22Rv1 (cell line): ENCODE data around the gene BBS1.

Experiments
- H3K27ac ChIP-seq: fragments of 450-650 bp; 2 replicates; pipeline ENCODE4 v1.5.1; 2017
- ZFX ChIP-seq: fragments of 450-650 bp; IDR thresholded peaks from 2 replicates; pipeline ENCODE4 v1.6.1; 2017; ENCODE audit warnings: antibody characterized with exemption, borderline replicate concordance
- TF ChIP-seq, protein P1 (sequence below): fragments of 450-650 bp; IDR thresholded peaks from 2 replicates; pipeline ENCODE4 v1.5.1; 2017; ENCODE audit warnings: mild to moderate bottlenecking

Gene BBS1

DNA sequence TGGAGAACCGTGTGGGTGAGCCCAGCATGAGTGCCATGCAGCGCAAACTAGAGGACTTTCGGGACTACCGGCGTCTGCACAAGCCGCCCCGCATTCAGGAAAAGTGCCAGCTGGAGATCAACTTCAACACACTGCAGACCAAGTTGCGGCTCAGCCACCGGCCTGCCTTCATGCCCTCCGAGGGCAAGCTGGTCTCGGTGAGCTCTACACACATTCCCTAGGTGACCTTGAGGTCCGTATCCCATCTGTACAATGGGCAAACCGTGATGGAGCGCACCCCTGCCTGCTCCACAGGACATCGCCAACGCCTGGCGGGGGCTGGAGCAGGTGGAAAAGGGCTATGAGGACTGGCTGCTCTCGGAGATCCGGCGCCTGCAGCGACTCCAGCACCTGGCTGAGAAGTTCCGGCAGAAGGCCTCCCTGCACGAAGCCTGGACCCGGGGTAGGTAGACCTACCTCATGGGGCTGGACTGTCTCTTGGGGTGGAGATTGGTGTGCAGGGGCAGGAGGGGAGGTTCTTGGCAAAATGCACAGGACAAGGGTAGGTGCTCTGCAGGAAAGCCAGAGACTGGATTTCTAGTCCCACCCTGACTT lies 47.4 kb downstream of the BBS1 start:
- no peak overlapping the region for H3K27ac ChIP-seq
- TF ChIP-seq, protein P1, sequence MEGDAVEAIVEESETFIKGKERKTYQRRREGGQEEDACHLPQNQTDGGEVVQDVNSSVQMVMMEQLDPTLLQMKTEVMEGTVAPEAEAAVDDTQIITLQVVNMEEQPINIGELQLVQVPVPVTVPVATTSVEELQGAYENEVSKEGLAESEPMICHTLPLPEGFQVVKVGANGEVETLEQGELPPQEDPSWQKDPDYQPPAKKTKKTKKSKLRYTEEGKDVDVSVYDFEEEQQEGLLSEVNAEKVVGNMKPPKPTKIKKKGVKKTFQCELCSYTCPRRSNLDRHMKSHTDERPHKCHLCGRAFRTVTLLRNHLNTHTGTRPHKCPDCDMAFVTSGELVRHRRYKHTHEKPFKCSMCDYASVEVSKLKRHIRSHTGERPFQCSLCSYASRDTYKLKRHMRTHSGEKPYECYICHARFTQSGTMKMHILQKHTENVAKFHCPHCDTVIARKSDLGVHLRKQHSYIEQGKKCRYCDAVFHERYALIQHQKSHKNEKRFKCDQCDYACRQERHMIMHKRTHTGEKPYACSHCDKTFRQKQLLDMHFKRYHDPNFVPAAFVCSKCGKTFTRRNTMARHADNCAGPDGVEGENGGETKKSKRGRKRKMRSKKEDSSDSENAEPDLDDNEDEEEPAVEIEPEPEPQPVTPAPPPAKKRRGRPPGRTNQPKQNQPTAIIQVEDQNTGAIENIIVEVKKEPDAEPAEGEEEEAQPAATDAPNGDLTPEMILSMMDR: no peak
- no peak for TF ChIP-seq ZFX

DNA sequence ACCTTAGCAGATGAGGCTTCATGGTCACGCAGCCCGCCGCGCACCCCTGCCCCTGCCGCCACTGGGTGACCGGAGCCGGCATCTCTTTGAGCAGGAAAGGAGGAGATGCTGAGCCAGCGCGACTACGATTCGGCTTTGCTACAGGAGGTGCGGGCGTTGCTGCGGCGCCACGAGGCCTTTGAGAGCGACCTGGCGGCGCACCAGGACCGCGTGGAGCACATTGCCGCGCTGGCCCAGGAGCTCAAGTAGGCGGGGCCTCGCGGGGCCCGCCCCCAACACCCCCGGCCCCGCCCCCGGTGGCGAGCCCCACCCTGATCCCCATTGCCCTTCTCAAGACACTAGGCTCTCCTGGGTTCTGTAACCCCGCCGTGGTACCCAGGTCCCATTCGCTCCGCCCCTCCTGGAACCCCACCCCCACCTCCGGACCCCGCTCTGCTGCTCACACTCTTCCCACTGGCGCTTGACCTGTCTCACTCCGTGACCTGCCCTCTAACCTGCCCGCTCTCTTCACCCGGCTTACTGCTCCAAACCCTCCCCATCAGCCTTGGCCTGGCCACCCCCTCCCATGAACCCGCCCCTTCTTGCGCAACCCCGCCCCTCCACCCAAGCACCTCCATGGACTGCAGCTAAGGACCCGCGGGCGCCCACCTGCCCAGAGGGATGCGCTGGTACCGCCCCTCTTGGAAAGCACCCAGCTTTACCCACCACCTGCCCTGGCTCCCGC lies 48.9 kb downstream of the BBS1 start:
- no peak overlapping the region for H3K27ac ChIP-seq
- TF ChIP-seq, protein P1: no peak
- no peak for TF ChIP-seq ZFX

DNA sequence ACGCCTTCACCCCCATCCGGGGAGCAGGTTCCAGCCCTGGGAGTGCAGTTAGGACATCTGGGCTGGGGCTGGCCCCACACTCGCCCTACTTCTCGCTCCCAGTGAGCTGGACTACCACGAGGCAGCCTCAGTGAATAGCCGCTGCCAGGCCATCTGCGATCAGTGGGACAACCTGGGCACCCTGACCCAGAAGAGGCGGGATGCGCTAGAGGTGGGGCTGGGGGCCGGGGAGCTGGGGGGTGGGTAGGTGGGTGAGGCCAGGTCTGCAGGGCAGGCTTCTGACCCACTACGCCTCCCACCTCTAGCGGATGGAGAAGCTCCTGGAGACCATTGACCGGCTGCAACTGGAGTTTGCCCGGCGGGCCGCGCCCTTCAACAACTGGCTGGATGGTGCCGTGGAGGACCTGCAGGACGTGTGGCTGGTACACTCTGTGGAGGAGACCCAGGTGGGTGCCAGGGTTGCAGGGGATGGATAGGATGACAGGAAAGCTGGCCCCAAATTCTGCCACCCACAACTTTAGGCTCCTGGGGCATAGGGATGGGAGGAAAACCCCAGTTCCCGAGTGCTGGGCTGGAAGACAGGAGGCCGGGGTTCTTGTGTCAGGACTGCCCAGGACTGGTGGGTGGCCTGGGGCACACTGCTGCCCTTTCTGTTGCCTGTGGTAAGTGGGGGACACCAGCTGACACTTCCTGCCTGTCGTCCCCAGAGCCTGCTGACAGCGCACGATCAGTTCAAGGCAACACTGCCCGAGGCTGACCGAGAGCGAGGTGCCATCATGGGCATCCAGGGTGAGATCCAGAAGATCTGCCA lies 49.6 kb downstream of the BBS1 start:
- no peak overlapping the region for H3K27ac ChIP-seq

DNA sequence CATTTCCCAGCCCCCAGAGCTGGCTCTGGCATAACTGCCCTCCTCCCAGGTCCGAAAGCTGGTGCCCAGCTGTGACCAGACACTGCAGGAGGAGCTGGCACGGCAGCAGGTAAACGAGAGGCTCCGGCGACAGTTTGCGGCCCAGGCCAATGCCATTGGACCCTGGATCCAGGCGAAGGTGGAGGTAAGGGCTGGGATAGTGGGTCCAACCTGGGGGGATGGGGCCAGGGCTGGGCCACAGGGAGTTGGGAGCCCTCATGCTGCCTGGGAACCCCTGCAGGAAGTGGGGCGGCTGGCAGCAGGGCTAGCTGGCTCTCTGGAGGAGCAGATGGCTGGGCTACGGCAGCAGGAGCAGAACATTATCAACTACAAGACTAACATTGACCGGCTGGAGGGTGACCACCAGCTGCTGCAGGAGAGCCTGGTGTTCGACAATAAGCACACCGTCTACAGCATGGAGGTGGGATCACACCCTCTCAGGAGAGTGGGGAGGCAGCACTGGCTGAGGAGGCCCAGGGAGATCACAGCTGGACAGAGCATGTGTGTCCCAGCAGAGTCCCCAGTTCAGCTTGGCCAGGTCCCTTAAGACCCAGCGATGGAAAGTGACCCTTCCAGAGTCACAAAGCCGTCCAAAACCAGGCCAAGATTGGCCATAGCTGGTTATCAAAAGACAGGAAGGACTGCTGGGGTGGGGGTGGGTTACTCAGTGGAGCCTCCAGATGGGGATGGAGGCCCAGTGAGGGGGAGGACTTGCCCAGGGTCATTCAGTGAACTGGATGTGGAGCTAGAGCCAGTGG lies 50.9 kb downstream of the BBS1 start:
- TF ChIP-seq ZFX: no peak
- TF ChIP-seq, protein P1: no peak
- H3K27ac ChIP-seq: no peak overlapping the region

More for the DNA sequence above, 49.6 kb downstream of the BBS1 start:
- TF ChIP-seq, protein P1: no peak
- TF ChIP-seq ZFX: no peak

DNA sequence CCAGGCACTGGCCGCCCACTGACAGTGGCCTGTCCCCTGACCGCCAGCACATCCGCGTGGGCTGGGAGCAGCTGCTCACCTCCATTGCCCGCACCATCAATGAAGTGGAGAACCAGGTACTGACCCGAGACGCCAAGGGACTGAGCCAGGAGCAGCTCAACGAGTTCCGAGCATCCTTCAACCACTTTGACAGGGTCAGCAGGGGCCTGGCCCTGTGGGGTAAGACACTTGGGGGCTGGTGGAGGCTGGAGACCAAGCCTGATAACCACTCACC lies 51.5 kb downstream of the BBS1 start:
- no peak overlapping the region for H3K27ac ChIP-seq
- TF ChIP-seq, protein P1: no peak
- TF ChIP-seq ZFX: no peak

DNA sequence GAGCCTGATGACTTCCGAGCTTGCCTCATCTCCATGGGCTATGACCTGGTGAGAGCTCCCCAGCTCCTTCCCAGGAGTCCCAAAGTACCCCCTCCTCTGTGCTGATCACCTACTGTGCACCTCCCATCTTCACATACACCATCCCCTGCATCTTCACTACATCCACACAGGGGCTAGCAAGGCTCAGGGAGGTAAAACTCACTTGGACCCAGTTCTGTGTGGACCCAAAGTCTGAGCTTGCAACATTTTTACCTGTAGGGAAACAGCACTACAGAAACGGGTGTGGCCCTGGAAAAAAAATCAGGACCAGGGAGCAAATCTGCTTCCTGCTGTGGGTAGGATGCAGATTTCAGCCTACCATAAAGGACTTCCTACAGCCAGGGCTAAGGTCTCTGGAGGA lies 51.8 kb downstream of the BBS1 start:
- TF ChIP-seq, protein P1: no peak
- no peak for TF ChIP-seq ZFX
- no peak overlapping the region for H3K27ac ChIP-seq
